ENCODE results near the gene RSAD1.

DNA sequence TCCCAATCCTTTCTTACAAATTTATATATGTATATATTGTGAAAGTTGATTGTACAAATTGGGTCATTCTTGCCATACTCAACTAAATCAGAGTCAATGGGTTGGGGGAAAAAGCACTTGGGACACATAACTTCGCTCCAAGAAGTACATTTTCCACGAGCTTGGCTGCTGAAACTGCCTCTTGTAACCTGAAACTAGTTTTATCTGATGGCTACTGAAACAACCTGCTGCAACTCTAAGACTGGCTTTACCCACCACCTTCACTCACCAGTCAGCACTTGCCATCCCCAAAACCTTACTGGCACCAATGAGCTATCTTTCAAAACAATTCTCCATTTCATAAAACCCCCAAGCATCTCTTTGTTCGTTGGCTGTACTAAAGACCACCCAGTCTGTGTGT lies 15.1 kb downstream of the RSAD1 start:
- TF ChIP-seq, protein P1, sequence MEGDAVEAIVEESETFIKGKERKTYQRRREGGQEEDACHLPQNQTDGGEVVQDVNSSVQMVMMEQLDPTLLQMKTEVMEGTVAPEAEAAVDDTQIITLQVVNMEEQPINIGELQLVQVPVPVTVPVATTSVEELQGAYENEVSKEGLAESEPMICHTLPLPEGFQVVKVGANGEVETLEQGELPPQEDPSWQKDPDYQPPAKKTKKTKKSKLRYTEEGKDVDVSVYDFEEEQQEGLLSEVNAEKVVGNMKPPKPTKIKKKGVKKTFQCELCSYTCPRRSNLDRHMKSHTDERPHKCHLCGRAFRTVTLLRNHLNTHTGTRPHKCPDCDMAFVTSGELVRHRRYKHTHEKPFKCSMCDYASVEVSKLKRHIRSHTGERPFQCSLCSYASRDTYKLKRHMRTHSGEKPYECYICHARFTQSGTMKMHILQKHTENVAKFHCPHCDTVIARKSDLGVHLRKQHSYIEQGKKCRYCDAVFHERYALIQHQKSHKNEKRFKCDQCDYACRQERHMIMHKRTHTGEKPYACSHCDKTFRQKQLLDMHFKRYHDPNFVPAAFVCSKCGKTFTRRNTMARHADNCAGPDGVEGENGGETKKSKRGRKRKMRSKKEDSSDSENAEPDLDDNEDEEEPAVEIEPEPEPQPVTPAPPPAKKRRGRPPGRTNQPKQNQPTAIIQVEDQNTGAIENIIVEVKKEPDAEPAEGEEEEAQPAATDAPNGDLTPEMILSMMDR (IDR thresholded peaks at IDR 0.05; ENCODE audit: low read depth, low read length, poor library complexity, severe bottlenecking) = no peak
- TF ChIP-seq EZH2phosphoT487 (IDR thresholded peaks at IDR 0.05; ENCODE audit: borderline replicate concordance, low read length) = no peak
